Nephron progenitor cell (in vitro differentiated cells): ENCODE data around the gene USP5.

Source experiments
- DNase-seq: peaks from one replicate; pipeline ENCODE4 v3.0.0; 2021
- H3K27ac Mint-ChIP-seq: 2 replicates; pipeline ENCODE4 v1.8.0; 2021; ENCODE audit warnings: mild to moderate bottlenecking, moderate library complexity, mixed read lengths
- H3K27me3 Mint-ChIP-seq: 2 replicates; pipeline ENCODE4 v1.8.0; 2021; ENCODE audit warnings: mild to moderate bottlenecking, low read depth, mixed read lengths; ENCODE audit not compliant: poor library complexity
- H3K36me3 Mint-ChIP-seq: 2 replicates; pipeline ENCODE4 v1.8.0; 2021; ENCODE audit warnings: low read depth, mixed read lengths
- H3K4me1 Mint-ChIP-seq: 2 replicates; pipeline ENCODE4 v1.8.0; 2021; ENCODE audit warnings: mixed read lengths
- H3K4me3 Mint-ChIP-seq: 2 replicates; pipeline ENCODE4 v1.8.0; 2021; ENCODE audit warnings: mild to moderate bottlenecking, moderate library complexity, mixed read lengths
- H3K9me3 Mint-ChIP-seq: 2 replicates; pipeline ENCODE4 v1.8.0; 2021; ENCODE audit warnings: mild to moderate bottlenecking, moderate library complexity, mixed read lengths
- CTCF ChIP-seq: fragments of 200-600 bp; sonication (generic); IDR thresholded peaks from 2 replicates; pipeline ENCODE4 v1.5.0; 2021; ENCODE audit warnings: antibody characterized with exemption

Gene USP5

GRCh38 chr12:6819106-6820030 lies 32.6 kb upstream of the USP5 start:
- Mint-ChIP-seq H3K9me3 (no peaks in the 10 kb centered on the region), H3K4me3 (peak overlapping the region; percentile 90), H3K27ac (peak overlapping the region; percentile 93), H3K36me3 (no peaks in the 10 kb centered on the region), H3K4me1 (peaks cover 87% of the 10 kb centered on the region), H3K27me3 (peaks cover 10% of the 10 kb centered on the region)
- no peak for TF ChIP-seq CTCF
- DNase-seq, result no peak

DNA sequence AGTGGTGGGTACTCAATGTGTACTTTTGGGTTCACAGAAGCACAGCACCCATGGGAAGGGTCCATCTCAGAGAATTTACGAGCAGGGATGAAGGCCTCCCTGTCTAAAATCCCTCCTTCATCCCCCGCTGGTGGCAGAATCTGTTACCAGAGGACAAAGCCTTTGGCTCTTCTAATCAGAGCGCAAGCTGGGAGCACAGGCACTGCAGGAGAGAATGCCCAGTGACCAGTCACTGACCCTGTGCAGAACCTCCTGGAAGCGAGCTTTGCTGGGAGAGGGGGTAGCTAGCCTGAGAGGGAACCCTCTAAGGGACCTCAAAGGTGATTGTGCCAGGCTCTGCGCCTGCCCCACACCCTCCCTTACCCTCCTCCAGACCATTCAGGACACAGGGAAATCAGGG lies 31.8 kb upstream of the USP5 start:
- H3K4me3 Mint-ChIP-seq, result peak overlapping the region; percentile 90

DNA sequence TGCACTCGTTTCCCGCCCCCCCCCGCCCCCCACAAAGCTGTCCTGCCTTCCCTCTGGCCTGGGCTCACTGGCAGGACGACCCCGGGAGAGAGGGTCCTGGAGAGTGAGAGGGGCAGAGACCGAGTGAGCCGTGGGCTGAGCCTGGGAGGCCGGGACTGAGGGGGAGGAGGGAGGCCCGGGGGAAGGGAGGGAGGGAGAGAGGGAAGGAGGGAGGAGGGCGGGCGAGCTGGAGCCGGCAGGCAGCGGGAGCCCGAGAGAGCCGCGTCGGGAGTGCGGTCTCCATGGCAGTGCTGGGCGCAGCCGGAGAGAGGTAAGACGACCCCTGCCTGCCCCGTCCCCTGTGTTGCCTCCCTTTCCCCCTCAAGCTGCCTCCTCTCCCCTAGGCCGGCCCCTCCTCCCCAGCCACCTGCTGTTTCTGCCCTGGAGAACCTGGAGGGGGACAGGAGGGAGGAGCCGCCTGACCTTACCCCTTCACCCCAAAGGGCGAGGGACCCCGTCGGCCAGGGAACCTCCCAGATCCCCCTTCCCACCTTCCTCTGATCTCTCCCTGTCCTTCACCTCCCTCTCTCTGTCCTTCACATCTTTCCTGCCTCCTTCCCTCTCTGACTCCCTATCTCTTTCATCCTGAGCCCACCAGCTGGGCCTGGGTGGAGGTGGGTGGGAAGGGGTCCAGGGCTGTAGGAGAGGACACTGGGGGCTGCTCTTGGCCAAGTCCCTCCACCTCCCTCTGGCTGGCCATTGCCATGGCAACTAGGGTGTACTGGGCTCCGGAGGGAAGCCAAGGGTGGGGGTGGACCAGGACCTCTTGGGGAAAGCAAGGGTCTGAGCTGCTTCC lies 30.1 kb upstream of the USP5 start, which contains the start of gene GPR162:
Gene GPR162 (plus strand): TSS at position 231 of the 835 bp plus-strand sequence. CDS start 2,078 bp downstream, outside the sequence.
- peak; percentile 85 for DNase-seq
- TF ChIP-seq CTCF, result no peak
- Mint-ChIP-seq H3K4me3 (peak within 1 kb of the TSS; percentile 90), H3K4me1 (peaks cover 97% of the 10 kb centered on the region), H3K9me3 (no peaks in the 10 kb centered on the region), H3K27me3 (peaks cover 16% of the 10 kb centered on the region), H3K36me3 (peaks cover 12% of the 10 kb centered on the region), H3K27ac (peak within 1 kb of the TSS; percentile 99)

More for the DNA sequence above, 31.8 kb upstream of the USP5 start:
- peaks cover 7% of the 10 kb centered on the region for H3K36me3 Mint-ChIP-seq
- no peaks in the 10 kb centered on the region for H3K9me3 Mint-ChIP-seq
- peak overlapping the region; percentile 99 for H3K27ac Mint-ChIP-seq
- DNase-seq, result no peak
- no peak for TF ChIP-seq CTCF
- peaks cover 9% of the 10 kb centered on the region for H3K27me3 Mint-ChIP-seq
- H3K4me1 Mint-ChIP-seq, result peaks cover 95% of the 10 kb centered on the region

GRCh38 chr12:6822426-6823135 lies 29.4 kb upstream of the USP5 start:
- Mint-ChIP-seq H3K36me3 (peaks cover 12% of the 10 kb centered on the region), H3K4me3 (peak overlapping the region; percentile 90), H3K9me3 (no peaks in the 10 kb centered on the region), H3K4me1 (peaks cover 97% of the 10 kb centered on the region), H3K27ac (peak overlapping the region; percentile 46), H3K27me3 (peaks cover 16% of the 10 kb centered on the region)
- TF ChIP-seq CTCF, result no peak
- DNase-seq, result no peak

GRCh38 chr12:6823182-6824084 lies 28.5 kb upstream of the USP5 start:
- H3K27ac Mint-ChIP-seq, result peak overlapping the region; percentile 41
- no peak for DNase-seq
- no peaks in the 10 kb centered on the region for H3K9me3 Mint-ChIP-seq
- TF ChIP-seq CTCF, result no peak
- peaks cover 94% of the 10 kb centered on the region for H3K4me1 Mint-ChIP-seq
- H3K27me3 Mint-ChIP-seq, result peaks cover 16% of the 10 kb centered on the region
- peaks cover 12% of the 10 kb centered on the region for H3K36me3 Mint-ChIP-seq
- peak overlapping the region; percentile 90 for H3K4me3 Mint-ChIP-seq
